Activated CD4-positive, alpha-beta T cell treated with anti-CD3 and anti-CD28 coated beads for 36 hours (primary cell): ENCODE data around the gene IQCF6. TPM values are rescaled to one million over a fixed set of nuclear protein-coding genes. Genes with fewer than 3 reads are reported as not detected.
"Not testable (repeated sequence)": the region's sequence is repeated elsewhere in the genome, so short reads cannot be mapped to it uniquely, and the experiment has no call there.

Experiments used
- ATAC-seq: fragments of 200-7000 bp; cut with Tn5 transposase; one replicate; pipeline ENCODE4 v1.10.0; 2021; ENCODE audit warnings: mild to moderate bottlenecking, moderate library complexity
- CTCF ChIA-PET: fragments of 350-600 bp; sonication (Branson Sonifier 250); formaldehyde crosslinking; loops from one replicate; lab custom pipeline; 2021; ENCODE audit warnings: antibody characterized with exemption; lab: Charles Lee
- POLR2A ChIA-PET: fragments of 350-600 bp; sonication (Branson Sonifier 250); formaldehyde crosslinking; loops from one replicate; lab custom pipeline; 2021; ENCODE audit warnings: antibody characterized with exemption, inconsistent platforms; lab: Charles Lee
- DNase-seq: peaks from one replicate; pipeline ENCODE4 v3.0.0-alpha.2; 2020
- H3K27ac Mint-ChIP-seq: one replicate; pipeline ENCODE4 v1.8.0; 2021; ENCODE audit warnings: mixed read lengths
- H3K27me3 Mint-ChIP-seq: one replicate; pipeline ENCODE4 v1.8.0; 2021; ENCODE audit warnings: mixed read lengths
- H3K36me3 Mint-ChIP-seq: one replicate; pipeline ENCODE4 v1.8.0; 2021; ENCODE audit warnings: low read depth, mixed read lengths
- H3K4me1 Mint-ChIP-seq: one replicate; pipeline ENCODE4 v1.8.0; 2021; ENCODE audit warnings: mixed read lengths
- H3K4me3 Mint-ChIP-seq: one replicate; pipeline ENCODE4 v1.8.0; 2021; ENCODE audit warnings: mild to moderate bottlenecking, moderate library complexity, mixed read lengths
- H3K9me3 Mint-ChIP-seq: one replicate; pipeline ENCODE4 v1.8.0; 2021; ENCODE audit warnings: low read depth, mixed read lengths
- intact Hi-C, 2 experiments: fragments of 100-400 bp; cut with DNase I in 1 of 2; cut with micrococcal nuclease in 1 of 2; formaldehyde crosslinking; loops; one replicate each; pipeline versions ENCODE4 v1.14.2 to v1.15.1; 2022 to 2024; cut with DNase I, micrococcal nuclease
- total RNA-seq, 2 experiments: library from RNA; stranded (reverse); gene quantifications; one replicate each; pipeline ENCODE4 v1.2.3, GENCODE V29; 2021

Gene IQCF6
- total RNA-seq, 2 experiments from 2014 or later = not detected

- ATAC-seq = no peak
- Mint-ChIP-seq H3K9me3 (no peaks in the 10 kb centered on the region), H3K36me3 (no peaks in the 10 kb centered on the region), H3K27me3 (peaks cover 9% of the 10 kb centered on the region), H3K4me1 (peaks cover 18% of the 10 kb centered on the region), H3K4me3 (no peak overlapping the region), H3K27ac (no peak overlapping the region)
- DNase-seq = no peak
- intact Hi-C loops = loop anchor here (1.0 to 10.0 kb wide), 5 partner anchors 81 to 416 kb away; partner anchors contain the start of gene MANF (in 2 of the 2)
- POLR2A ChIA-PET = no interaction called here
- CTCF ChIA-PET = interaction anchor here (0.6 to 4.6 kb wide), 12 partner anchors 11 to 299 kb away, joined by 3 to 17 read pairs (median 4); partner anchors contain the start of gene IQCF6
These were observed 21.7 kb upstream of the IQCF6 start for GRCh38 chr3:51800750-51801125.

GRCh38 chr3:51799879-51800749, 21.1 kb upstream of the IQCF6 start:
- peak; percentile 53 for ATAC-seq
- POLR2A ChIA-PET = interaction anchor here (0.6 kb wide), 2 partner anchors 111 to 127 kb away, joined by 7 to 10 read pairs; no protein-coding TSS in a partner anchor

GRCh38 chr3:51798411-51798963, 19.4 kb upstream of the IQCF6 start:
- peaks cover 18% of the 10 kb centered on the region for H3K4me1 Mint-ChIP-seq
- DNase-seq = no peak
- POLR2A ChIA-PET = no interaction called here
- H3K4me3 Mint-ChIP-seq = no peak overlapping the region
- CTCF ChIA-PET = interaction anchor here (0.6 to 4.6 kb wide), 16 partner anchors 14 to 1352 kb away, joined by 3 to 25 read pairs (median 4); partner anchors contain the start of gene DCAF1
- no peak for ATAC-seq
- H3K36me3 Mint-ChIP-seq = no peaks in the 10 kb centered on the region
- peaks cover 10% of the 10 kb centered on the region for H3K27me3 Mint-ChIP-seq
- intact Hi-C loops = loop anchor here in 1 of 2 experiments (2.0 kb wide), 1 partner anchor 408 kb away; the partner anchor contains the start of gene RBM15B
- H3K9me3 Mint-ChIP-seq = no peaks in the 10 kb centered on the region
- no peak overlapping the region for H3K27ac Mint-ChIP-seq

More at GRCh38 chr3:51799879-51800749, 21.1 kb upstream of the IQCF6 start:
- intact Hi-C loops = loop anchor here (1.0 to 10.0 kb wide), 6 partner anchors 81 to 415 kb away; partner anchors contain the start of genes MANF (in 2 of the 2) and RBM15B (in 1 of the 2)
- no peak overlapping the region for H3K4me3 Mint-ChIP-seq
- CTCF ChIA-PET = interaction anchor here (0.6 to 4.6 kb wide), 18 partner anchors 11 to 370 kb away, joined by 3 to 25 read pairs (median 4); partner anchors contain the start of gene IQCF6
- H3K27ac Mint-ChIP-seq = no peak overlapping the region
- no peaks in the 10 kb centered on the region for H3K9me3 Mint-ChIP-seq
- H3K36me3 Mint-ChIP-seq = no peaks in the 10 kb centered on the region
- H3K27me3 Mint-ChIP-seq = peaks cover 12% of the 10 kb centered on the region
- peaks cover 18% of the 10 kb centered on the region for H3K4me1 Mint-ChIP-seq
- no peak for DNase-seq

- Mint-ChIP-seq H3K27ac (no peak overlapping the region), H3K27me3 (peaks cover 10% of the 10 kb centered on the region), H3K36me3 (no peaks in the 10 kb centered on the region), H3K4me3 (no peak overlapping the region), H3K9me3 (no peaks in the 10 kb centered on the region), H3K4me1 (peaks cover 18% of the 10 kb centered on the region)
- ATAC-seq = peak; percentile 51
- intact Hi-C loops = no loop called here
- CTCF ChIA-PET = interaction anchor here (0.6 to 4.6 kb wide), 3 partner anchors 86 to 1214 kb away, joined by 3 to 17 read pairs (median 4); no protein-coding TSS in a partner anchor
- POLR2A ChIA-PET = no interaction called here
- DNase-seq = peak; percentile 43
These were observed 17.8 kb upstream of the IQCF6 start for GRCh38 chr3:51796854-51797253.

GRCh38 chr3:51794206-51794605, 15.2 kb upstream of the IQCF6 start:
- Mint-ChIP-seq H3K36me3 (no peaks in the 10 kb centered on the region), H3K4me1 (peaks cover 15% of the 10 kb centered on the region), H3K27me3 (peaks cover 10% of the 10 kb centered on the region), H3K4me3 (no peak overlapping the region), H3K9me3 (no peaks in the 10 kb centered on the region), H3K27ac (no peak overlapping the region)
- DNase-seq (no peak), ATAC-seq (no peak)
- ChIA-PET POLR2A (no interaction called here), CTCF (interaction anchor here (0.6 kb wide), 1 partner anchor 9 kb away, joined by 3 read pairs; no protein-coding TSS in a partner anchor)
- intact Hi-C loops = no loop called here

DNA sequence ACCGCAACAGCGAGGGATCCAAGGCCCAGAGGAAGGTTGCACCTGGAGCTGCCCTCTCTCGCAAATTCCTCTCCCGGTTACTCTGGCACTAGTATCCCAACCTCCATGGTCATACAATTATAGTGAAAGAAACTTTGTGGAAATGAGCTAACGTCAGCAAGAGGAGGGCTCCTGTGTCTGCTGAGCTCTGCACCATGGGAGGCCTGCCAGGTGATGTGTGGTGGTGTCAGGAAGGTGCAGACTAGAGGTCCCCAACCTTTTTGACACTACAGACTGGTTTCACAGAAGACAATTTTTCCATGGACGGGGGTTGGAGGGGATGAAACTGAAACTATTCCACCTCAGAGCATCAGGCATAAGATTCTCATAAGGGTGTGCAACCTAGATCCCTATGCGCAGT, 13.2 kb upstream of the IQCF6 start:
- ATAC-seq (no peak), DNase-seq (no peak)
- H3K27ac Mint-ChIP-seq = no peak overlapping the region
- peaks cover 4% of the 10 kb centered on the region for H3K27me3 Mint-ChIP-seq
- intact Hi-C loops = no loop called here
- peaks cover 7% of the 10 kb centered on the region for H3K4me1 Mint-ChIP-seq
- H3K4me3 Mint-ChIP-seq = no peak overlapping the region
- CTCF ChIA-PET = interaction anchor here (1.2 to 1.4 kb wide), 2 partner anchors 40 to 255 kb away, joined by 3 read pairs; no protein-coding TSS in a partner anchor
- POLR2A ChIA-PET = no interaction called here
- no peaks in the 10 kb centered on the region for H3K36me3 Mint-ChIP-seq
- H3K9me3 Mint-ChIP-seq = no peaks in the 10 kb centered on the region

GRCh38 chr3:51789437-51789836, 10.4 kb upstream of the IQCF6 start:
- CTCF ChIA-PET = no interaction called here
- Mint-ChIP-seq H3K27me3 (peaks cover 11% of the 10 kb centered on the region), H3K27ac (no peak overlapping the region), H3K4me1 (no peaks in the 10 kb centered on the region), H3K9me3 (no peaks in the 10 kb centered on the region), H3K36me3 (no peaks in the 10 kb centered on the region), H3K4me3 (no peak overlapping the region)
- POLR2A ChIA-PET = no interaction called here
- ATAC-seq (no peak), DNase-seq (no peak)
- intact Hi-C loops = no loop called here

DNA sequence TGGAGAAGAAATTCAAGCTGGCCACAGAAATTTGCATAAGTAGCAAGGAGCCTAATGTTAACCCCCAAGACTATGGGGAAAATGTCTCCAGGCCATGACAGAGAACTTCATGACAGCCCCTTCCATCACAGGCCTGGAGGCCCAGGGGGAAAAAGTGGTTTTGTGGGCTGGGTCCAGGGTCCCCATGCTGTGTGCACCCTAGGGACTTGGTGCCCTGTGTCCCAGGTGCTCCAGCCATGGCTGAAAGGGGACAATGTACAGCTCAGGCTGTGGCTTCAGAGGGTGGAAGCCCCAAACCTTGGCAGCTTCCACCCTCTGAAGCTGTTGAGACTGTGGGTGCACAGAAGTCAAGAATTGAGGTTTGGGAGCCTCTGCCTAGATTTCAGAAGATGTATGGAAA, 8.5 kb upstream of the IQCF6 start:
- CTCF ChIA-PET = interaction anchor here (1.2 kb wide), 1 partner anchor 13 kb away, joined by 5 read pairs; no protein-coding TSS in a partner anchor
- DNase-seq, POLR2A ChIA-PET, H3K4me3 Mint-ChIP-seq, intact Hi-C loops, H3K27ac Mint-ChIP-seq, ATAC-seq, H3K36me3 Mint-ChIP-seq, H3K4me1 Mint-ChIP-seq, H3K9me3 Mint-ChIP-seq: not testable (repeated sequence)
- peaks cover 15% of the 10 kb centered on the region for H3K27me3 Mint-ChIP-seq

DNA sequence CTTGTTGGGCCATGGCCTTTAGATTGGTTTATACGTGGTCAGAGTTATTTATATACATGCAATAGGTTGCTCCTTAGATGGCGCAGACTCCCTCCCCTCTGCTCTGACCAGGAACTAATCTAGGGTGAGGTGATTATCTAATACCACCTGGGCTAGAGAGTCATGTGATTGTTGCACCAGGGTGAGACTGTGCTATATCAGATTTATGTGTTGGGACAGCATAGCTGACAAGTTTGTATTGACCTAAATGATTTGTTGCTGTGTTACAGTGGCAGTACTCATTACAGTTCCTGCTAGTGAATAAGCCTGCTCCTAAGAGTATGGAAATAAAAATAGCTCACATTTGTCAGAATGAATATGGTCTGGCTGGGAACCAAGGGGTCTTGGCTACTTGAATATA, 7.2 kb upstream of the IQCF6 start:
- Mint-ChIP-seq H3K4me3 (no peak overlapping the region), H3K27ac (no peak overlapping the region), H3K9me3 (no peaks in the 10 kb centered on the region), H3K4me1 (no peaks in the 10 kb centered on the region), H3K36me3 (no peaks in the 10 kb centered on the region), H3K27me3 (peaks cover 15% of the 10 kb centered on the region)
- CTCF ChIA-PET = no interaction called here
- no peak for ATAC-seq
- POLR2A ChIA-PET = no interaction called here
- intact Hi-C loops = no loop called here
- no peak for DNase-seq

DNA sequence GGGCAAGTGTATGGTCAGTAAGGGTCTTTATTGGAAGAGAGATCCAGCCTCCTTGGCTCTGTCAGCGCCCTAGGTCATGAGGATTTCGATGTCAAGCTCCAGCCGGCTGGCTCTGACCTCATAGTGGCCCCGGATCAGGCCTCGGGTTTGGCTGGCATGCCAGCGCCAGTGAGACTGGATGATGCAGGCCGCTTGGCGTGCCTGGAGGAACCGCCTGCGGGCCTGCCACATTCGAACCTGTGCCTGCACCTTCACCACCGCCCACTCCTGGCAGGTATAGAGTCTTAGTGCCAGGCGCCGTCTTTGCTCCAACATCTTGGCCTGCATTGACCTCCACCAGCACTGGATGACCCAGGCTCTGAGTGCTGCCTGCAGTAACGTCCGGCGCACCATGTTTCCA, 483 bp downstream of the IQCF6 start:
- H3K27ac Mint-ChIP-seq = no peak overlapping the region
- no peaks in the 10 kb centered on the region for H3K9me3 Mint-ChIP-seq
- CTCF ChIA-PET = interaction anchor here (0.6 kb wide), 1 partner anchor 10 kb away, joined by 3 read pairs; no protein-coding TSS in a partner anchor
- H3K27me3 Mint-ChIP-seq = peaks cover 7% of the 10 kb centered on the region
- DNase-seq (no peak), ATAC-seq (no peak)
- H3K36me3 Mint-ChIP-seq = no peaks in the 10 kb centered on the region
- POLR2A ChIA-PET = no interaction called here
- H3K4me1 Mint-ChIP-seq = no peaks in the 10 kb centered on the region
- H3K4me3 Mint-ChIP-seq = no peak overlapping the region
- intact Hi-C loops = no loop called here

DNA sequence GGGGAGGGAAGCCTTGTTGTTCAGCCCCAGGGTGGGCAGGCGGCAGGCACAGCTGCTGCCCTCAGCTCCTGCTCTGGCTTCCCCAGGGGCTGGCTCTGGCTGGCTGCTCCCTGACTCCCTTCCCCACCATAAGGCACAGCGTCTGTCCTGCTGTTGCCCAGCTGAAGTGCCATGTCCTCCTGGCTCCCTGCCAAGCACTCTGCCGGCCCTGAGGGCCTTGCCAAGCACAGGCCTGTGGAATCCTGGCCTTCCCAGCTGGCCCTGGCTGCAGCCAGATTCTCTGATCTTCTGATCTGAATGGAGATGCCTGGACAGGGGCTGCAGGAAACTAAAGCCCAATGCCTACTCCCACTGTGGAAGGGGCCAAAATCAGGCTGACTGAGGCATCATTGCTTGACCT, 1.1 kb downstream of the IQCF6 start:
- Mint-ChIP-seq H3K36me3 (no peaks in the 10 kb centered on the region), H3K27me3 (peaks cover 11% of the 10 kb centered on the region), H3K4me3 (no peak overlapping the region), H3K9me3 (no peaks in the 10 kb centered on the region), H3K27ac (no peak overlapping the region), H3K4me1 (no peaks in the 10 kb centered on the region)
- CTCF ChIA-PET = no interaction called here
- POLR2A ChIA-PET = no interaction called here
- DNase-seq (no peak), ATAC-seq (no peak)
- intact Hi-C loops = no loop called here
